ENCODE measurements around the gene ARHGAP10. TPM values are rescaled to one million over a fixed set of nuclear protein-coding genes. Genes with fewer than 3 reads are reported as not detected.
A peak's percentile ranks its signal among the peaks of the same experiment; 100 is the strongest.

Gene ARHGAP10
- total RNA-seq, 1 experiment from 2014 or later: 9.7 TPM

DNA sequence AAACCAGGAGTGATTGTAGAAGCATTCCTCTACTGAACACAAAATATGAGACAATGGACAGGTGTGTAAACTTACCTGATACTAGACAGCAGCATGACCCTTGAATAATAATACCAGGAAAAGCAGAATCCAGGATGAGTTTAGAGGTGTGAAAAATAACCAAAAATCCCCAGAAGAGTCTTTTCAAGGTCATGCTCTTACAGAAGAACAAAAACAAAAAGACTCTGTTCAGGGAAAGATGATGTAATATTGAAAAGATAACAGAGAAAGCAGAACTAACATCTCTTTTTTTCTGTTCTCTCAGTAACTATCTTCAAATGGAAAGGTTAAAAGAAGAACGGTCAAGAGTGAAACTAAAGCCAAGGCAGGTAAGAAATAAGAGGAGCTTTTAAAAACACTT lies 14.0 kb upstream of the ARHGAP10 start:
- Histone ChIP-seq H3K27me3 (ENCODE audit: control insufficient read depth, insufficient read depth, low read length) (no peaks in the 10 kb centered on the region), H3K36me3 (replicated peaks; ENCODE audit: control insufficient read depth, insufficient read depth, low read length) (no peaks in the 10 kb centered on the region), H3K4me3 (ENCODE audit: insufficient read depth, low read depth, low read length) (no peak overlapping the region)
- no peak for DNase-seq

DNA sequence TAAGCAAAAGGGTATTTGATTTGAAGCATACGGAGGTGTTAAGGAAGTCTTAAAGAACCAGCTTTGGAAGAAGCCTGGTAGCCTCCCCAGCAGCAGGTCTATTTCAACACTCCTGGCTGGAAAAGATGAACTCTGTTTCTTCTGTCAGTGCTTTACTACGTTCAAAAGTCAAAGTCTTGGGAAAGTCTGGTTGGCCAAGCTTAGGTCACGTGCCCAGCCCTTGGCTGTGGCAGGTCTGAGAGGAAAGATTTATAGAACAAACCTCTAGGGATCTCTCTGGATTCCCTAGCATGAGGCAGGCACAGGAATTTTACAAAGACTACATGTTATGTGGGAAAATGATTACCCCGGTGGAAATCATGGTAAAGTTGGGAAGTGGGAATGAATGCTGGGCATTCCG lies 8.6 kb upstream of the ARHGAP10 start:
- H3K27me3 ChIP-seq (ENCODE audit: control insufficient read depth, insufficient read depth, low read length): no peaks in the 10 kb centered on the region
- no peak for DNase-seq
- H3K4me3 ChIP-seq (ENCODE audit: insufficient read depth, low read depth, low read length): no peak overlapping the region
- H3K36me3 ChIP-seq (replicated peaks; ENCODE audit: control insufficient read depth, insufficient read depth, low read length): no peaks in the 10 kb centered on the region

DNA sequence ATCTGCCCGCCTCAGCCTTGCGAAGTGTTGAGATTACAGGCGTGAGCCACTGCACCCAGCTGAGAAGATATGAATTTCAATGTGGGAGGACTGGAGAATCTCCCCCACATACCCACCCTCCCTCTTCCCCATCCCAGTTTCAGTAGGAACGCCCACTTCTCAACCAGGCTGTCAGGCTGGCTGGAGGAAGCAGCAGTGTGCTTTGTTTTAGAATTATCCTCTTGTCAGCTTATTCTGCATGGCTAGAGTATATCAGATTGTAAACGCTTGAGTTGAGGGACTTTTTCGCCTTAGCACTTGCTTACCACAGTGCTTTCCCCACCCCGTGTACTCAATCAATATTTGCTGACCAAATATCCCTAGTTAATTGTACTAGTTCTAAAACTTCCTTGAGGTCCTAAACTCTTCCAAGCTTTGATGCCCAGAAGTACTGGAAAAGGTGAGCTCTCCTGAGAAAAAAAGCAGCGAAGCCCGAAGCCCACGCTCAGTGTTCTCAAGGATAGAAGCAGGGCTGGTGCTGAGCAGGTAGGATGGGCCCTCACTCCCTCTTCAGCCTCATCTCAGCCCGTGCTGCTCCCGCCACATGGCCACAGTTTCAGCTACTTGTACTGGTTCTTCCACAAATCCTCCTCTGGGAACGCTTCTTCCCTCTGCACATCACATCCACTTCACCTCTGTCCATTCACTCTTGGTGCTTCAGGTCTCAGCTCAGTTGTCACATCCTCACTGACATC lies 7.3 kb upstream of the ARHGAP10 start:
- Histone ChIP-seq H3K27me3 (ENCODE audit: control insufficient read depth, insufficient read depth, low read length) (no peaks in the 10 kb centered on the region), H3K36me3 (replicated peaks; ENCODE audit: control insufficient read depth, insufficient read depth, low read length) (no peaks in the 10 kb centered on the region), H3K4me3 (ENCODE audit: insufficient read depth, low read depth, low read length) (no peak overlapping the region)
- DNase-seq: no peak

DNA sequence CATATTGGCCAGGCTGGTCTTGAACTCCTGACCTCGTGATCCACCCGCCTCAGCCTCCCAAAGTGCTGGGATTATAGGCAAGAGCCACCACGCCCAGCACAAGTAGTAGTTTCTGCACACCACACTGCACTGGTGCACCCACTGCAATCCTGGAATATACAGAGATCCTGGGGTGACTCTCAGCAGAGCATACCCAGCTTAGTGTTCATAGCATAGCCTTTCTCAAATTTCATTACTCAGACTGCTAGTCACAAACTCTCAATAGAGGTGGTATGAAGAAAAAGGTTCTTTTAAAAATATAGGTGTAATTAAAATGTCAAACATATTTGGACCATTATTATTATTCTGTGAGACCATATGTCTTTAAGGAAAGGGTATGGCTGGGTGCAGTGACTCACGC lies 6.2 kb upstream of the ARHGAP10 start:
- H3K36me3 ChIP-seq (replicated peaks; ENCODE audit: control insufficient read depth, insufficient read depth, low read length): no peaks in the 10 kb centered on the region
- no peak for DNase-seq
- peaks cover 2% of the 10 kb centered on the region; the same call in 1 of the 2 replicates for H3K27me3 ChIP-seq (ENCODE audit: control insufficient read depth, insufficient read depth, low read length)
- no peak overlapping the region for H3K4me3 ChIP-seq (ENCODE audit: insufficient read depth, low read depth, low read length)

DNA sequence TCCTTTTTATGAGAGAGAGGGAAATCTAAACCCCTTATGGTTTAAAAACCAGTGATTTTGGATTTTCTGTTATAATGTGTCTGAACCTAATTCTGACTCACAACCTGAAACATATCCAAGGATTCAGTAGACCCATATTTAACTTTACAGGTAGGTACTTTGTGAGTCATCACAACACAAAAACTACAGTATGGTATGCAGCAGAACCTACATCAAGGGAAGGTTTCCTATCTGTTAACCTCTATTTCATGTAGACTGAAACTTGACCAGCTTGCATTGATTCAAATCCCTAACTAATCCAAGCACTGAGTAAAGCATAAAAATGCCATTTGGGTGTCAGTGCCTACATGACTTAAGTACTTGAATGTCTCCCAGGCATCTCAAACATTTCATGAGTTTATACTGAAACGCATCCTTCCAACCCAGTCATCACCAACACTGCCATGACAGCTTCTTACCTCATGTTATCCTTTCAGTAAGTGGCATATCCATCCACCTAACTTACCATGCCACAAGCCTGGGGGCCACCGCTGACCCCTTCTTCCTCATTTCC lies 4.3 kb upstream of the ARHGAP10 start:
- DNase-seq: no peak
- peaks cover 9% of the 10 kb centered on the region; the same call in 1 of the 2 replicates for H3K27me3 ChIP-seq (ENCODE audit: control insufficient read depth, insufficient read depth, low read length)
- H3K4me3 ChIP-seq (ENCODE audit: insufficient read depth, low read depth, low read length): no peak overlapping the region
- H3K36me3 ChIP-seq (replicated peaks; ENCODE audit: control insufficient read depth, insufficient read depth, low read length): no peaks in the 10 kb centered on the region

DNA sequence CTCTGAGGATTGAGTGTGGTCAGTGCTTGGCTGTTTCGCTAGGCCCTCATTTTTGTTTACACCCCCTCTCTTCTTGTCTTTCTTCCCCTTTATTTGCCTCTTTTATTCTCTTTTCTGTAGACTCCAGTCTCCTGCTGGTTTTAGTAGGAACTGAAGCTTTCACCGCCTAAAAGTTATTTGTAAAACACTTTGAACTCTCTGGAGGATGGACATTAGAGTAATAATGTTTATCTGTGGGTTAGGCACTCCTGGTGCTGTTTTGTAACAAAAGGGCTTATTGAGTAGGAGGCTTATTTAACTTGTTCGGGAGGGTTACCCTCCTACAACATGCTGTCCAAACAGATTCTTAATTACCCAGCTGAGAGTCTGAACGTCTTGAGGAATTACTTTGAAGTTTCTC lies 1.6 kb upstream of the ARHGAP10 start:
- Histone ChIP-seq H3K4me3 (ENCODE audit: insufficient read depth, low read depth, low read length) (no peak overlapping the region), H3K36me3 (replicated peaks; ENCODE audit: control insufficient read depth, insufficient read depth, low read length) (no peaks in the 10 kb centered on the region), H3K27me3 (ENCODE audit: control insufficient read depth, insufficient read depth, low read length) (peaks cover 17% of the 10 kb centered on the region; the same call in 1 of the 2 replicates)
- DNase-seq: peak; percentile 37

DNA sequence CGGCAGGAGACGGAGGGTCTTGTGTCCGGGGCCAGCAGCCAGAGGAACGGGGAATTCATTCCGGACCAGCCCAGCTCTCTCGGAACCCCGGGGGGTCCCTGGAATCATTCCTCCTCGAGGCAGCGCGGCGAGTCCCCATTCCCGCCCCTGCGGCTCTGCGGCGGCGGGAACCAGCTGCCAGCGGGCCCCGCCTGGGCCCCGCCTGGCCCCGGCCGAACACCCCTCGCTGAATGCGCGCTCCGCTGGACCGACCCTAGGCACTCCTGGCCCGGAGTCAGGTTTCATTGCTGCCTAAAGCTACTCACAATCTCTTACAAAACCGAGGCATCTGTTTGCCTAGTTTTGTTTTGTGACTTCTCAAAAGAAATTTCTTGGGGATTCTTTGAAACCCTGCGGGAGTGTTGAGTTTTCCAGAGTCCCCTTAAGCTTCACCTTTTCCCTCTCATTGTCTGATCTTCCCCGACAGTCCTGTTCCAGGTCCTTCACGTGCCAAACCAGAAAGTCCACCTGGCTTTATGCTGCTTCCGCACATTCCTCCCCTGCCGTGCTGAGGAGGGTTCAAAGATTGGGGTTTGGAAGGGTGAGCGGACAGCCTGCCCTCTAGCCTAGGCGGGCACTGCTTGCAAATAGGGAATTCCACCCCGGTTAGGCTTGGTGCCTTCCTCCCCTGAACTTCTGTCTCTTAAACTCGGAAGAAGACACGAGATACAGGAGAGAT lies 789 bp downstream of the ARHGAP10 start:
- Histone ChIP-seq H3K36me3 (replicated peaks; ENCODE audit: control insufficient read depth, insufficient read depth, low read length) (no peaks in the 10 kb centered on the region), H3K4me3 (ENCODE audit: insufficient read depth, low read depth, low read length) (peak overlapping the region; percentile 80), H3K27me3 (ENCODE audit: control insufficient read depth, insufficient read depth, low read length) (peaks cover 17% of the 10 kb centered on the region; the same call in 1 of the 2 replicates)
- peak; percentile 85 for DNase-seq

DNA sequence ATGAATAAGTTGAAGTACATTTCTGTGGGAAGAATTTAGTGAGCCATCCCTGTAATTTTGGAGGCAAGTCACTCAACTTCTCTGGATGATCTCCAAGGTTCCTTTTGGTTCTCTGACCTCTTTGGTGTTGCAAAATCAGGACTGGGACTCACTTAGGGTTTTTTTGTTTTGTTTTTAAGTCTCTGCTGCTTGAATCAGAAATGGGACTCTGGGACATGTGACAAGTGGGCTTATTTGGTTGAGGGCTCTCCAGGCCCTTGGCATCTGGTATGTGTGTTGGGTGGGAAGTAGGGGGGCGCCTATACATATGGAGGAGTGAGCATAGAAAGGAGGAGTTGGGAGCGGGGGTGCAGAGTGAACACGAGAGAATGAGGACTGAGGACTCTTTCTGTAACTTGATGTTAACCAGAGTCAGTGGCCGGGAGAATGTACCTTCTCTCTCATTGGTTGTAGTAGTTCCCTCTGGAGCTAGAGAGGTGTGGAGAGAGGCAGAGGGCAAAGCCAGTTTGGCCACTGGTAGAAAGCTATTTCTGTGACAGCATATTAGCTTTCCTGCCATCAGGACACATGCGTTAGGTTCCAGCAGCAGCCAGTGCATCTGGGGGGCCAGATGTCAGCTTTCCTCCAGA lies 1.9 kb downstream of the ARHGAP10 start:
- H3K27me3 ChIP-seq (ENCODE audit: control insufficient read depth, insufficient read depth, low read length): peaks cover 17% of the 10 kb centered on the region; the same call in 1 of the 2 replicates
- H3K4me3 ChIP-seq (ENCODE audit: insufficient read depth, low read depth, low read length): no peak overlapping the region
- H3K36me3 ChIP-seq (replicated peaks; ENCODE audit: control insufficient read depth, insufficient read depth, low read length): no peaks in the 10 kb centered on the region
- DNase-seq: peak; percentile 13

DNA sequence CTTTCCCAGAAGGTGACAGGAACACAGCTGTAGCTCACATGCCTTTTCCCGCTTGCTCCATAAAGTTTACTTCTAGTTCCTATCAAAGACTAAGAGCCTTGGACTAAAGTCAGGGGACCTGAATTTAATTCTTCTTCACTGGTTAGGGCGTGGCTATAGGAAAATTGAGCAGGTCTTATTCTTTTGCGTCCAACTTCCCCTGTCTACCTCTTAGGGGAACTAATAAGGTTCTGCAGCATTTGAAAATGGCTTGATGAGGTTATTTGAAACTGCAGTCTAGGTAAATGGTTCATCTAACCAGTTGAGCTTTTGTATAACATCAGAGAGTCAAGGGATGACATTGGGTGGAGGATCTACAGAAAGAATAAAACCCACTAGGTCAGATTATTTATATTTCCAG lies 2.6 kb downstream of the ARHGAP10 start:
- no peak overlapping the region for H3K4me3 ChIP-seq (ENCODE audit: insufficient read depth, low read depth, low read length)

DNA sequence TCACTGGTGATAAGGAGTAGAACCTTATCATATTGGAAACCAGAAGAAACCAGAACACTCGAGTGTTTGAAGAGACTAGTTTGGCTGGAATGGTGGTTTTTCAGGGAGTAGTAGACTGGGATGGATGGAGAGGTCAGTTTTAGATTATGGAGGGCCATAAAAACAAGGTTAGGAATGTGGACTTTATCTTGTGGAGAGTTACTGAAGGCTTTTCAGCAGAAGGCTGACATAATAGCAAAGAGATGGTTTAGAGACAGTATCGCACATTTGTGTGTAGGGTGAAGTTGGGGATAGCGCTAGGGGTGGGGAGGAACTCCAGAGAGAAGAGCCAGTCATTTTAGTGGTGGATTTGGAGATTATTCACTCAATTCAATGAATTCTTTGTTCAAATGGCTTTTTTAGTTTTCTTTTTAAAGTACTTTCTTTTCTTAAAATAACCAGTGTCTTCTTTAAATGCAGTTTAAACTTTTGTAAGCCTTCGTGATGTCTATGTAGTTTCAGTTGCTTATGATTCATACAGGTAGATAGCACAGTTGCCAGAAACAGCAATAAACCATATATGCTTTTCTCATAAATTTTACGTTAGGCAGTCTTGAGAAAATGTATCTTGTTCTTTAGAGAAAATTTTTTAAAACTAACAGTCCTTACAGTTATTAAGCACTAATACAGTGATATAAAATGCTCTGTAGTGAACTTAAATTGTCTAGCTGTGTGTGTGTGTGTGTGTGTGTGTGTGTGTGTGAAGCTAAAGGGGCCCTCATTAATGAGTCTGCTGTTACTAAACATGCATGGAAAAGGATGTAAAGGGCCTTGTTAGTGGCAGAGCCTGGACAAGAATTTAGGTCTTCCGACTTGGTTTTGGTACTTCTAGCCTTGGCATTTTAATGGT lies 3.8 kb downstream of the ARHGAP10 start:
- H3K36me3 ChIP-seq (replicated peaks; ENCODE audit: control insufficient read depth, insufficient read depth, low read length): no peaks in the 10 kb centered on the region
- H3K27me3 ChIP-seq (ENCODE audit: control insufficient read depth, insufficient read depth, low read length): peaks cover 15% of the 10 kb centered on the region; the same call in 1 of the 2 replicates
- no peak overlapping the region for H3K4me3 ChIP-seq (ENCODE audit: insufficient read depth, low read depth, low read length)
- DNase-seq: no peak

More for the DNA sequence above, 2.6 kb downstream of the ARHGAP10 start:
- no peak for DNase-seq
- Histone ChIP-seq H3K27me3 (ENCODE audit: control insufficient read depth, insufficient read depth, low read length) (peaks cover 17% of the 10 kb centered on the region; the same call in 1 of the 2 replicates), H3K36me3 (replicated peaks; ENCODE audit: control insufficient read depth, insufficient read depth, low read length) (no peaks in the 10 kb centered on the region)

DNA sequence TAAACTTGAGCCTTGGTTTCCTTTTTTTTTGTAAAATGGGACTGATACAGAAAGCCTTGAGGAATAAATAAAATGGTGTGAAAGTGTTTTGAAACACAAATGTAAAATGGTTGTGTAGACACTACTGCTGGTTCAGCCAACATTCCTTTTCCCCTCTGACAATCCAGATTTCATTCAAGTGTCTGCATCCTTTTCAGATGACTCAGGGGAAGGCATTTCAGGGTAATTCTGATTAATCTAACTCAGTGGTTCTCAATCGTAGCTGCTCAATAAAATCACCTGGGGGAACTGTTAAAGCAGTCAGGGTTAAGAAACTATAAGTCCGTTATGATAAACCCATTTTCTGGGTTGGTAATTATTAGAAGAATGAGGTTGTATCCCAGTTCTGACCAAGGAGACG lies 4.6 kb downstream of the ARHGAP10 start:
- DNase-seq: no peak
- no peaks in the 10 kb centered on the region for H3K36me3 ChIP-seq (replicated peaks; ENCODE audit: control insufficient read depth, insufficient read depth, low read length)
- H3K27me3 ChIP-seq (ENCODE audit: control insufficient read depth, insufficient read depth, low read length): peaks cover 13% of the 10 kb centered on the region; the same call in 1 of the 2 replicates
- no peak overlapping the region for H3K4me3 ChIP-seq (ENCODE audit: insufficient read depth, low read depth, low read length)

DNA sequence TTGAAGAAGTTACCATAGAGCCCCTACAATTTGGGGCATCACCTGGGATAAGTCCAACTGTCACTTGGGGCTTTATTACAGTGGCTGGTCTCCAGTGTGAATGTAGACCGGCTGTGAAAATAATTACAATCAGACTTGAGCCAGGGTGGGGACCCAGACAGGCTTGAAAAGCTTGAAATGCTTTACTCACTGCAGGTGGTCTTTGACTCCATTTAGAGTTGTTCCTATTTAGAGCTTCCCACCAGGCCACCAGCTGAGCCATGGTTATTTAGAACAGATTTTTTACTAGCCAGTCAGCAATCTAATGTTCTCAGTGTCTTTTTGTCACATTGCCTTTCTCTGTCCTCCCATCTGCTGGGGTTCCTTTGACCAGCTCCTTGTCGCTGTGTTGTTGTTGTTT lies 5.7 kb downstream of the ARHGAP10 start:
- Histone ChIP-seq H3K4me3 (ENCODE audit: insufficient read depth, low read depth, low read length) (no peak overlapping the region), H3K27me3 (ENCODE audit: control insufficient read depth, insufficient read depth, low read length) (peaks cover 8% of the 10 kb centered on the region; the same call in 1 of the 2 replicates), H3K36me3 (replicated peaks; ENCODE audit: control insufficient read depth, insufficient read depth, low read length) (no peaks in the 10 kb centered on the region)
- peak; percentile 28 for DNase-seq

DNA sequence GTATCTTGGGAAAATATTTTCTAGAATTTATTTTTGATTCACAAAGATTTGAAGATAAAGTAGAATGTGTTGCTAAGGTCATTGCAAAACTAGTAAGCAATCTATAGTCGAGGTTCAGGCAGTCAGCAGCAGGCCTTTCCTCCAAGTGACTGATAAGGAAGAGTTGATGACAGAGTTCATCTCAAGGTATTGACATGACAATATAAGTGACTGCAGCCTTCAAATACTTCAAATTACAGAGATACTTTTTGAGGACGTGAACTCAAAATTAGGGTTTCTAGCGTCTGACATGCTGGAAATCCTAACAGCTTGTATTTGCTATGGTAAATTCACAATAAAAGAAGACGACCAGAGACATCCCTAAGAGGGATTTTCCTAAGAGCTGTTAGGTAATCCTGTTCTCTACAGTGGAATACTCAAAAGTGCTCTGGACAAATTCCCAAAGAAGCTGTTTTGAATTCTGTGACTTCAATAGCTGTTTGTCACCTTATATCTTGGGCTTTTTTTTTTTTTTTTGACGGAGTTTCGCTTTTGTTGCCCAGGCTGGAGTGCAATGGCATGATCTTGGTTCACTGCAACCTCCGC lies 7.4 kb downstream of the ARHGAP10 start:
- H3K4me3 ChIP-seq (ENCODE audit: insufficient read depth, low read depth, low read length): no peak overlapping the region
- DNase-seq: no peak
- H3K36me3 ChIP-seq (replicated peaks; ENCODE audit: control insufficient read depth, insufficient read depth, low read length): no peaks in the 10 kb centered on the region
- no peaks in the 10 kb centered on the region for H3K27me3 ChIP-seq (ENCODE audit: control insufficient read depth, insufficient read depth, low read length)
